ENCODE measurements around the gene ADAMTS2. TPM values are rescaled to one million over a fixed set of nuclear protein-coding genes. Genes with fewer than 3 reads are reported as not detected.

ADAMTS2 gene
- total RNA-seq, 1 experiment from 2014 or later: 3.9 TPM

GRCh38 chr5:179123109-179123426 lies 222.2 kb downstream of the ADAMTS2 start:
- no peak for ATAC-seq
- Histone ChIP-seq H3K27me3 (ENCODE audit: insufficient read depth, low read length) (no peaks in the 10 kb centered on the region), H3K36me3 (ENCODE audit: control insufficient read depth in 1 of 2, insufficient read depth in 2 of 2, low read length in 2 of 2) (no peaks in the 10 kb centered on the region), H3K4me2 (ENCODE audit: low read length) (no peak overlapping the region), H3K27ac (ENCODE audit: low read depth, low read length) (no peak overlapping the region), H3K79me2 (ENCODE audit: insufficient read depth, low read length) (no peaks in the 10 kb centered on the region), H4K20me1 (ENCODE audit: insufficient read depth) (no peaks in the 10 kb centered on the region), H3K9me2 (ENCODE audit: insufficient read depth) (no peaks in the 10 kb centered on the region), H3K9me3 (ENCODE audit: control insufficient read depth in 1 of 2, insufficient read depth in 1 of 2, low read depth in 1 of 2, low read length in 2 of 2) (no peaks in the 10 kb centered on the region; a peak in 1 of 4 replicates), H3K9ac (ENCODE audit: low read length) (no peak overlapping the region), H3K4me3 (replicated peaks in 1 of 2; ENCODE audit: low read depth in 1 of 2, low read length in 2 of 2) (no peak overlapping the region), H2AFZ (ENCODE audit: low read depth, low read length, poor library complexity, severe bottlenecking) (no peak overlapping the region), H3K4me1 (ENCODE audit: control insufficient read depth in 1 of 2, insufficient read depth in 2 of 2, low read length in 2 of 2) (peaks cover 0 to 5% of the 10 kb centered on the region in 2 experiments; a peak in 1 of 4 replicates)
- no peak for DNase-seq (ENCODE audit: low read depth, low spot score)
- no TSS peak for BruUV-seq (replicated peaks)
- CTCF ChIA-PET: no interaction called here
- RAD21 ChIA-PET (ENCODE audit: low non-redundant PET in 1 of 2, low total read pairs in 2 of 2, uncharacterized antibody in 2 of 2, unreplicated experiment in 2 of 2): no interaction called here
- intact Hi-C loops (cut with micrococcal nuclease): no loop called here
- POLR2A ChIA-PET: no interaction called here
- TF ChIP-seq, protein P1, sequence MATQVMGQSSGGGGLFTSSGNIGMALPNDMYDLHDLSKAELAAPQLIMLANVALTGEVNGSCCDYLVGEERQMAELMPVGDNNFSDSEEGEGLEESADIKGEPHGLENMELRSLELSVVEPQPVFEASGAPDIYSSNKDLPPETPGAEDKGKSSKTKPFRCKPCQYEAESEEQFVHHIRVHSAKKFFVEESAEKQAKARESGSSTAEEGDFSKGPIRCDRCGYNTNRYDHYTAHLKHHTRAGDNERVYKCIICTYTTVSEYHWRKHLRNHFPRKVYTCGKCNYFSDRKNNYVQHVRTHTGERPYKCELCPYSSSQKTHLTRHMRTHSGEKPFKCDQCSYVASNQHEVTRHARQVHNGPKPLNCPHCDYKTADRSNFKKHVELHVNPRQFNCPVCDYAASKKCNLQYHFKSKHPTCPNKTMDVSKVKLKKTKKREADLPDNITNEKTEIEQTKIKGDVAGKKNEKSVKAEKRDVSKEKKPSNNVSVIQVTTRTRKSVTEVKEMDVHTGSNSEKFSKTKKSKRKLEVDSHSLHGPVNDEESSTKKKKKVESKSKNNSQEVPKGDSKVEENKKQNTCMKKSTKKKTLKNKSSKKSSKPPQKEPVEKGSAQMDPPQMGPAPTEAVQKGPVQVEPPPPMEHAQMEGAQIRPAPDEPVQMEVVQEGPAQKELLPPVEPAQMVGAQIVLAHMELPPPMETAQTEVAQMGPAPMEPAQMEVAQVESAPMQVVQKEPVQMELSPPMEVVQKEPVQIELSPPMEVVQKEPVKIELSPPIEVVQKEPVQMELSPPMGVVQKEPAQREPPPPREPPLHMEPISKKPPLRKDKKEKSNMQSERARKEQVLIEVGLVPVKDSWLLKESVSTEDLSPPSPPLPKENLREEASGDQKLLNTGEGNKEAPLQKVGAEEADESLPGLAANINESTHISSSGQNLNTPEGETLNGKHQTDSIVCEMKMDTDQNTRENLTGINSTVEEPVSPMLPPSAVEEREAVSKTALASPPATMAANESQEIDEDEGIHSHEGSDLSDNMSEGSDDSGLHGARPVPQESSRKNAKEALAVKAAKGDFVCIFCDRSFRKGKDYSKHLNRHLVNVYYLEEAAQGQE (IDR thresholded peaks at IDR 0.05; ENCODE audit: low read depth): no peak
- TF ChIP-seq ZBTB33 (IDR thresholded peaks at IDR 0.05; ENCODE audit: extremely low read depth, insufficient replicate concordance, low read length) (no peak), SP1 (IDR thresholded peaks at IDR 0.05; ENCODE audit: low read depth) (no peak), EGR1 (IDR thresholded peaks at IDR 0.05; ENCODE audit: low read depth) (no peak), FOSL1 (IDR thresholded peaks at IDR 0.05; ENCODE audit: low read depth) (no peak), ZNF274 (IDR thresholded peaks at IDR 0.05; ENCODE audit: low read depth, low read length) (no peak), RAD21 (IDR thresholded peaks at IDR 0.05; ENCODE audit: low read depth) (no peak), POLR2A (IDR thresholded peaks at IDR 0.05; ENCODE audit: borderline replicate concordance, extremely low read depth, insufficient read depth, insufficient read length) (no peak), CBX3 (IDR thresholded peaks at IDR 0.05; ENCODE audit: low read depth) (no peak), SIN3A (IDR thresholded peaks at IDR 0.05; ENCODE audit: low read depth) (no peak), TCF7L2 (IDR thresholded peaks at IDR 0.05; ENCODE audit: borderline replicate concordance, extremely low read depth, insufficient read depth, insufficient read length) (no peak), ATF3 (IDR thresholded peaks at IDR 0.05) (no peak), CTCF (IDR thresholded peaks at IDR 0.05 in 2 of 3, conservative IDR thresholded peaks at IDR 0.05 in 1 of 3; ENCODE audit: borderline replicate concordance in 1 of 3, insufficient read depth in 1 of 3, low read depth in 2 of 3, low read length in 2 of 3) (no peak), EZH2phosphoT487 (IDR thresholded peaks at IDR 0.05; ENCODE audit: borderline replicate concordance) (no peak), ZFX (IDR thresholded peaks at IDR 0.05) (no peak), SRF (IDR thresholded peaks at IDR 0.05; ENCODE audit: low read depth) (no peak), EZH2 (IDR thresholded peaks at IDR 0.05) (no peak)
- TF ChIP-seq, protein P2, sequence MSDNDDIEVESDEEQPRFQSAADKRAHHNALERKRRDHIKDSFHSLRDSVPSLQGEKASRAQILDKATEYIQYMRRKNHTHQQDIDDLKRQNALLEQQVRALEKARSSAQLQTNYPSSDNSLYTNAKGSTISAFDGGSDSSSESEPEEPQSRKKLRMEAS (IDR thresholded peaks at IDR 0.05): no peak

Data from HCT116 (cell line).